ENCODE results near the gene ERC2.

DNA sequence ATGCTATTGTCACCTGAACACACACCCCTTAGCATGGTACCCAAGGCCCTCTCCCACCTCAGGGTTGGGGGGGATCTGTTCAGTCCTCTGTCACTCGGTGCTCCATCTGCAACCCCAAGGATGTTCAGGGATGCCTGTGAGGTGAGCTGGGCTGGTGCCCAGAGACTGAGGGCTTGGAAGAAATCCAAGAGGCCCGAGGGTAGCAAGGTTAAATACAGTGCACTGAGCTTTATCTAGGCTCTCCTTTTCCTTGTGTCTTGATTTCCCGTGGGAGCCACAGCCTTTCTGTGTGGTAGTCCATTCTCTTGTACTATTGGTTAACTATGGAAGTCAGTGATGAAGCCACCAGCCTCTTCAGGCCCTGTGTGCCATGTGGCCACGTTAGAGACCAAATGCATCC, 962.5 kb downstream of the ERC2 start:
- TF ChIP-seq EP300 (IDR thresholded peaks at IDR 0.05) = no peak
- TF ChIP-seq, protein P1, sequence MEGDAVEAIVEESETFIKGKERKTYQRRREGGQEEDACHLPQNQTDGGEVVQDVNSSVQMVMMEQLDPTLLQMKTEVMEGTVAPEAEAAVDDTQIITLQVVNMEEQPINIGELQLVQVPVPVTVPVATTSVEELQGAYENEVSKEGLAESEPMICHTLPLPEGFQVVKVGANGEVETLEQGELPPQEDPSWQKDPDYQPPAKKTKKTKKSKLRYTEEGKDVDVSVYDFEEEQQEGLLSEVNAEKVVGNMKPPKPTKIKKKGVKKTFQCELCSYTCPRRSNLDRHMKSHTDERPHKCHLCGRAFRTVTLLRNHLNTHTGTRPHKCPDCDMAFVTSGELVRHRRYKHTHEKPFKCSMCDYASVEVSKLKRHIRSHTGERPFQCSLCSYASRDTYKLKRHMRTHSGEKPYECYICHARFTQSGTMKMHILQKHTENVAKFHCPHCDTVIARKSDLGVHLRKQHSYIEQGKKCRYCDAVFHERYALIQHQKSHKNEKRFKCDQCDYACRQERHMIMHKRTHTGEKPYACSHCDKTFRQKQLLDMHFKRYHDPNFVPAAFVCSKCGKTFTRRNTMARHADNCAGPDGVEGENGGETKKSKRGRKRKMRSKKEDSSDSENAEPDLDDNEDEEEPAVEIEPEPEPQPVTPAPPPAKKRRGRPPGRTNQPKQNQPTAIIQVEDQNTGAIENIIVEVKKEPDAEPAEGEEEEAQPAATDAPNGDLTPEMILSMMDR (IDR thresholded peaks at IDR 0.05) = no peak

Measured in upper lobe of left lung (tissue), 4 donors.